Regular cardiac myocyte (primary cell): Measurements from ENCODE around the gene GORASP2. TPM values are rescaled to one million over a fixed set of nuclear protein-coding genes. Genes with fewer than 3 reads are reported as not detected.

ENCODE experiments used
- total RNA-seq: library from RNA; depleted of rRNA; stranded (reverse); fragments of >200 nt; gene quantifications from 2 replicates; pipeline ENCODE4 v1.2.3, GENCODE V29; 2014

GORASP2 gene
- 33.5 and 56.7 TPM in 2 replicates for total RNA-seq

GRCh38 chr2:170928824-170929685 is at the start of gene GORASP2:
GORASP2 (plus strand) TSS chr2:170929253; CDS start chr2:170929341, 88 bp downstream.

Other genes with a start within 250 kb of the GORASP2 start
- not detected in 2 replicates for gene SP5, start 213.9 kb upstream of the GORASP2 start, total RNA-seq
- gene ERICH2, start 158.9 kb upstream of the GORASP2 start, total RNA-seq, result not detected in 2 replicates
- gene GAD1, start 112.4 kb upstream of the GORASP2 start, total RNA-seq, result under 0.01 and 0.19 TPM in 2 replicates
- 12.8 and 17.8 TPM in 2 replicates for gene TLK1, start 231.6 kb downstream of the GORASP2 start, total RNA-seq